ENCODE measurements around the gene SMARCB1.
A peak's percentile ranks its signal among the peaks of the same experiment; 100 is the strongest.
"Not testable (repeated sequence)": the region's sequence is repeated elsewhere in the genome, so short reads cannot be mapped to it uniquely, and the experiment has no call there.

Gene SMARCB1

GRCh38 chr22:23847991-23848864 lies 61.5 kb downstream of the SMARCB1 start:
- no peak for DNase-seq

GRCh38 chr22:23849009-23850006 lies 62.5 kb downstream of the SMARCB1 start:
- DNase-seq = peak; percentile 95

DNA sequence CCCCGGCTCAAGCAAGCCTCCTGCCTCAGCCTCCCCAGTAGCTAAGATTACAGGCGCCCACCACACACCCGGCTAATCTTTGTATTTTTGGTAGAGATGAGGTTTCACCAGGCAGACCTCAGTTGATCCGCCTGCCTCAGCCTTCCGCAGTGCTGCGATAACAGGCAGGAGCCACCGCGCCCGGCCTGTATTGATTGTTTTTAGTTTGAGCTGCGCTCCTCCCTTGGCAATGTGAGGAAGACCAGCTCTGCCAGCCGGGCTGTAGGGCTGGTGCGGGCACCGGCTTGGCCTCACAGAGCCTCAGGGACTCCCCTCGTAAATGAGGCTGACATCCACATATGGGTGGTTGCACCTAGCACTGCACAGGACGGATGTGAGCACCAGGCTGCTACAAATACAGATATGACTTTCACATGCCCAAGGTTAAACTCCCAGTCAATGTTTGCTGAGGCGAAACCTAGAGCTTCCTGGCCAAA lies 63.4 kb downstream of the SMARCB1 start:
- DNase-seq = no peak

DNA sequence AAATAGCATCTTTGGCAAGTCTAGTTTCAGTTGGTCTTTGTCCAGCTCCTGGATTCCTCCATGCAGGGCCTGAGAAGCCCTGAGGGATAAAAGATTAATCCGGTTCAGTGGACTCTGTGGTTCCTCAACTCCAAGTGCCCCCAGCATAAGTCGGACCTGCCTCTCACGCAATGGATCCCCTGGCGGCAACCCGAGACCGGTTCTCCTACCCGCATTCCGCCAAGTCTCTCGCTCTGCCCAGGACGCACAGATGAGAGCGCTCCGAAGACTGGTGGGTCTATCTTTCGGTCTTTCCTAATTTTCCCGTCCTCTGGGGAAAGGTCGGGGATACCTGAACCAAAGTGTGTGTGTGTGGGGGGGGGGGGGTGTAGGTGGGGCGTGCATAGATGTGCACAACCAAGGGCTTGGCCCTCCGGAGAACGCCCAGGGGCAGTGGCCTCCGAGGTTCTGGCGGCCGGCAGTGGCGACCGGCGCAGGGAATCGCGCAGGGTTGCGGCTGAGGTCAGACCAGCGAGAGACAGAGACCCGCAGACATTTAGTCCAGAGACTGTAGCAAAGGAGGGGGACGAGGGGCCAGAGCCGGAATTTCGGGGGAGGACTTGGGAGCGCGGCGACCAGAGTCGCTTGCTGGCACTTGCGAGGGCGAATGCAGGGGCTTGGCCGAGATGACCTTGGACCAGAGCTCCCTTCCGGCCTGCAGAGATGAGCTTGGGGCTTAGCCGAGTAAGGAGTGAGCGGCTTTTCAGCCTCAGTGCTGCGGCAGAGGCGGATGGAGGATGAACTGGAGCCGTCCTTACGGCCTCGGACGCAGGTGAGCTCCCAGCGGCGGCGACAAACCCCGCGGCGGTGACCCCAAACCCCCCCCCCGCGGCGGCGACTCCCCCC lies 70.2 kb downstream of the SMARCB1 start:
- DNase-seq = peak; percentile 87

GRCh38 chr22:23857606-23858483 lies 71.1 kb downstream of the SMARCB1 start, which contains the start of gene SLC2A11:
Gene SLC2A11 (plus strand): TSS chr22:23857875. CDS start chr22:23858000, 125 bp downstream.
- peak; percentile 95 for DNase-seq

DNA sequence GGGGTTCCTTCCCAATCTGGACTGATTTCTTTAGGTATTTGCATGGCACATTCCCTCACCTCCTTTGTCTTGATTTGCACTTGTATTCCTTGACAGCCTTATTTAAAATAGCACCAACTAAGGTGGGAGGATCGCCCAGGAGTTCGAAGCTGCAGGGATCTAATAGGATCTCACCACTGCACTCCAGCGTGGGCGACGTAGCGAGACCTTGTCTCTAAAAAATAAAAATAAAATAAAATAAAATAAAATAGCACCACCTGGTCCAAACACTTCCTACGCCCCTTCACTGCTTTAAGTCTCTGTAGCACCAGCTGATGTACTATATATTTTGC lies 71.7 kb downstream of the SMARCB1 start:
- DNase-seq = no peak

DNA sequence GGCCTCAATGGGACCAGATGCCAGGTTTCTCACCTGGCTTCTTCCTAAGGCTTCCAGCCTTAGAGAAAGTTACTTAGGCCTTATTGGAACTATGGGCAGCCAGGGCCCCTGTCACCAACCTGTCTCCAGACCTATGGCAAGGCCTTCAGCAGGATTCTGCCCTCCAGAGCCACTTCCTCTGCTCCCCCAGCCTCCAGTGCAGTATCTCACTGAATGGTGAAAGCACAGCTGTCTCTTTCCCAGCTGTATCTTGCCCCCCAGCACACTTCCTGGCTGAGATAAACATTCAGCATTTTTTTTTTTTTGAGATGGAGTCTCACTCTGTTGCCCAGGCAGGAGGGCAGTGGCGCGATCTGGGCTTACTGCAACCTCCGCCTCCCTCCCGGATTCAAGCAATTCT lies 72.4 kb downstream of the SMARCB1 start:
- no peak for DNase-seq

- not testable (repeated sequence) for DNase-seq
Observed at GRCh38 chr22:23860187-23860586, 73.4 kb downstream of the SMARCB1 start.

GRCh38 chr22:23862103-23862502 lies 75.3 kb downstream of the SMARCB1 start:
- no peak for DNase-seq

GRCh38 chr22:23864499-23865154 lies 77.9 kb downstream of the SMARCB1 start:
- DNase-seq = not testable (repeated sequence)

DNA sequence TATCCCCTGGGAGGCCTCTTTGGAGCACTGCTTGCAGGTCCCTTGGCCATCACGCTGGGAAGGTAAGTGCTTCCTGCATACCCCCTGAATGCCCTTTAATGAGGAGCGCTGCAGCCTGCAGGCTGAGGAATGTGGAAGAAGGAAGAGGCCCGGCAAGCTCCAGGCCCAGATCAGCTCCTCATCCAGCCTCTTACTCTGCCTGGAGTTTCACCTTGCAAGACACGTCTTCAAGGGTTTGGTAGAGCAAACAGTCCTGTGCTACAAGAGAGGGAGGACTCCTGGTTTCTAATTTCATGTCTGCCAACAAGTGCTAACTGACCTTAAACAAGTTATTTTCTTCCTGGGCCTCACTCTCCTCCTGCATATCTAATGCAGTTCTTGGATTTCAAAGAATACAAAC lies 81.8 kb downstream of the SMARCB1 start:
- DNase-seq = no peak

- no peak for DNase-seq
Observed at GRCh38 chr22:23874871-23875270, 88.1 kb downstream of the SMARCB1 start.

DNA sequence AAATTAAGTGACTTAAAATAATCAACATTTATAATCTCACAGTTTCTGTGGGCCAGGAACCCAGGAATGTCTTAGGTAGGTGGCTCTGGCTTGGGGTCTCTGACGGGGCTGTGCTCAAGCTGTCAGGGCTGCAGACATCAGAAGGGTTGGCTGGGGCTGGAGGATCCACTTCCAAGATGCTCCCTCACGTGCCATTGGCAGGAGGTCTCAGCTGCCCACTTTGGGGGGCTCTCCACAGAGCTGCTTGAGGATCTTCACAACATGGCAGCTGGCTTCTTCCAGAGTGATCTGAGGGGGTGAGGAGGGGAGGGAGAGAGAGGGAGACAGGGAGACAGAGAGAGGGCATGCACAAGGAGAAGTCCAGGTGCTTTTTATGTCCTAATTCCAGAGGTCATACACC lies 89.0 kb downstream of the SMARCB1 start:
- no peak for DNase-seq

- no peak for DNase-seq
Observed at GRCh38 chr22:23877566-23877965, 90.8 kb downstream of the SMARCB1 start.

GRCh38 chr22:23878219-23878618 lies 91.5 kb downstream of the SMARCB1 start:
- DNase-seq = no peak

- no peak for DNase-seq
Observed at GRCh38 chr22:23882370-23882769, 95.6 kb downstream of the SMARCB1 start.

DNA sequence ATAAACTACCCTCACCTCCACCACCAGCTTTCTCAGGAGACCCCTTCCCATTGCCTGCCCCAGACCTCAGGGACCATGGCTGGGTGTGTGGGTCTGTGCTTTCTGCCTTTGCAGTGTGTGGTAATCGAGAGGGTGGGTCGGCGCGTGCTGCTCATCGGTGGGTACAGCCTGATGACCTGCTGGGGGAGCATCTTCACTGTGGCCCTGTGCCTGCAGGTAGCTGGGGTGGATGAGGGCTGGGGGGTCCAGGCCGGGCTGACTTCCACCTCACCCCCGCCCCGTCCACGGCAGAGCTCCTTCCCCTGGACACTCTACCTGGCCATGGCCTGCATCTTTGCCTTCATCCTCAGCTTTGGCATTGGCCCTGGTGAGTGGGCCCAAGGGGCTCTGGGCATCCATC lies 96.9 kb downstream of the SMARCB1 start:
- DNase-seq = no peak

- no peak for DNase-seq
Observed at GRCh38 chr22:23884140-23884539, 97.4 kb downstream of the SMARCB1 start.
